Right lobe of liver (tissue), 6 donors: ENCODE results near the gene BLMH. TPM values are rescaled to one million over a fixed set of nuclear protein-coding genes. Genes with fewer than 3 reads are reported as not detected.

Source experiments
- ATAC-seq, 4 donors: fragments of 200-7000 bp; cut with Tn5 transposase; one replicate each; pipeline ENCODE4 v1.9.1; 2020; ENCODE audit warnings: mild to moderate bottlenecking in 4 of 4, moderate library complexity in 4 of 4
- DNase-seq, 3 donors: peaks; one replicate each; pipeline ENCODE4 v3.0.0-alpha.2; 2020
- H3K27ac ChIP-seq, 3 donors: fragments of 200-600 bp; one replicate each; pipeline ENCODE4 v1.8.0; 2022
- H3K27me3 ChIP-seq, 2 donors: fragments of 200-600 bp; one replicate each; pipeline ENCODE4 v1.8.0; 2022
- H3K36me3 ChIP-seq, 4 donors: fragments of 200-600 bp; sonication (generic) in 1 of 4; one replicate each; pipeline versions ENCODE4 v1.5.1 to v1.8.0; 2017 to 2022; ENCODE audit warnings: control low read depth in 1 of 4
- H3K4me1 ChIP-seq, 4 donors: fragments of 200-600 bp; sonication (generic) in 1 of 4; one replicate each; pipeline versions ENCODE4 v1.5.1 to v1.8.0; 2017 to 2022; ENCODE audit warnings: control low read depth in 1 of 4
- H3K4me3 ChIP-seq, 3 donors: fragments of 200-600 bp; one replicate each; pipeline ENCODE4 v1.8.0; 2022
- H3K9me3 ChIP-seq, 4 donors: fragments of 200-600 bp; sonication (generic) in 1 of 4; one replicate each; pipeline versions ENCODE4 v1.5.1 to v1.8.0; 2017 to 2022; ENCODE audit warnings: control low read depth in 1 of 4
- POLR2A ChIP-seq: fragments of 450-650 bp; IDR thresholded peaks from one replicate; pipeline ENCODE4 v1.6.1; 2017; ENCODE audit warnings: antibody characterized with exemption, mild to moderate bottlenecking
- WGBS: methylation state at CpG from one replicate; pipeline ENCODE4 v1.1.6; 2018; ENCODE audit warnings: low coverage, low lambda C conversion rate; ENCODE audit not compliant: insufficient coverage; ENCODE audit errors: missing lambda C conversion rate; 5-methylcytosine and 5-hydroxymethylcytosine counted together
- intact Hi-C, 2 donors: fragments of 100-400 bp; cut with DNase I; formaldehyde crosslinking; loops; one replicate each; pipeline versions ENCODE4 v1.11.2 to v1.14.1; 2022
- total RNA-seq, 6 experiments: library from RNA; depleted of rRNA in 2 of 6; stranded (reverse); fragments of >200 nt in 2 of 6; fragmentation: NEBNext Ultra II Directional in 3 of 6; extraction: Animal tissue kit (Norgen Biotek cat#: 25700) in 3 of 6; gene quantifications; one replicate each; pipeline versions ENCODE4 v1.1.0 to v1.2.4, GENCODE V29; 2016 to 2023
- TF ChIP-seq, protein P1 (sequence below), 4 donors: fragments of 200-600 bp in 3 of 4; fragments of 450-650 bp in 1 of 4; IDR thresholded peaks; one replicate each; pipeline versions ENCODE4 v1.5.1 to v1.8.0; 2016 to 2022; ENCODE audit warnings: antibody characterized with exemption in 4 of 4, mild to moderate bottlenecking in 2 of 4
- donor health status: DM: no; HTN: yes; CAD: no.
- donor health status: DM: no; HTN: no; CAD: no.
- donor health status: DM: no; HTN: no; CAD: no.
- donor health status: DM: no; HTN: yes; CAD: no.
- donor health status: DM: no; HTN: yes; CAD: no.

BLMH gene
- total RNA-seq, 6 experiments from 2014 or later = 7.0 to 9.2 (median 7.3) TPM

DNA sequence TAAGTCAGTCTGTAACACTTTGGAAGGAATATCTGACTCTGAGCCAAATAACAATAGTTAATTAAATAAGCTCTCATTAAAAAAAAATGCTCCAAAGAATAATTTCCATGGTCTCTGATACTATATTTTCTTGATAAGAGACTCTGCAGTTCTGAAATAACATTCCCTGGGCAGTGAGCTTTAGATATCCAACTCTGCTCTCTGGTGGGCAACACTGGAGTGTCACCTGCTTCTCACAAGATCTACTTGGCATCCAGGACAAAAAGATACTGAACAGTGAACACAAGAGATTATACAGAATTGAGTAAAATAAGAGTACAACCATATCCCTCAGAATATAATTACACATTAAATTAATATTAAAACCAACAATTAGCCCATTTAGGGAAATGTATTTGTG is 13.7 kb downstream of the BLMH start:
- TF ChIP-seq, protein P1, sequence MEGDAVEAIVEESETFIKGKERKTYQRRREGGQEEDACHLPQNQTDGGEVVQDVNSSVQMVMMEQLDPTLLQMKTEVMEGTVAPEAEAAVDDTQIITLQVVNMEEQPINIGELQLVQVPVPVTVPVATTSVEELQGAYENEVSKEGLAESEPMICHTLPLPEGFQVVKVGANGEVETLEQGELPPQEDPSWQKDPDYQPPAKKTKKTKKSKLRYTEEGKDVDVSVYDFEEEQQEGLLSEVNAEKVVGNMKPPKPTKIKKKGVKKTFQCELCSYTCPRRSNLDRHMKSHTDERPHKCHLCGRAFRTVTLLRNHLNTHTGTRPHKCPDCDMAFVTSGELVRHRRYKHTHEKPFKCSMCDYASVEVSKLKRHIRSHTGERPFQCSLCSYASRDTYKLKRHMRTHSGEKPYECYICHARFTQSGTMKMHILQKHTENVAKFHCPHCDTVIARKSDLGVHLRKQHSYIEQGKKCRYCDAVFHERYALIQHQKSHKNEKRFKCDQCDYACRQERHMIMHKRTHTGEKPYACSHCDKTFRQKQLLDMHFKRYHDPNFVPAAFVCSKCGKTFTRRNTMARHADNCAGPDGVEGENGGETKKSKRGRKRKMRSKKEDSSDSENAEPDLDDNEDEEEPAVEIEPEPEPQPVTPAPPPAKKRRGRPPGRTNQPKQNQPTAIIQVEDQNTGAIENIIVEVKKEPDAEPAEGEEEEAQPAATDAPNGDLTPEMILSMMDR (IDR thresholded peaks at IDR 0.05) = peak; percentile 42 to 73 (median 70)
- no peak for TF ChIP-seq POLR2A
- Histone ChIP-seq H3K4me3 (no peak overlapping the region), H3K27ac (no peak overlapping the region), H3K27me3 (no peaks in the 10 kb centered on the region), H3K36me3 (peaks cover 0 to 5% (median 2%) of the 10 kb centered on the region in 4 donors), H3K9me3 (no peaks in the 10 kb centered on the region), H3K4me1 (no peaks in the 10 kb centered on the region)
- intact Hi-C loops = loop anchor here in 1 of 2 donors (10.0 kb wide), 1 partner anchor 153 kb away; no protein-coding TSS in a partner anchor
- peak in 1 of 3 donors; percentile 50 for DNase-seq
- peak; percentile 76 to 92 (median 88) for ATAC-seq

- intact Hi-C loops = loop anchor here in 1 of 2 donors (10.0 kb wide), 1 partner anchor 151 kb away; no protein-coding TSS in a partner anchor
Observed at GRCh38 chr17:30275911-30276310, 15.8 kb downstream of the BLMH start.

GRCh38 chr17:30274887-30275286 is 16.9 kb downstream of the BLMH start:
- ATAC-seq = no peak
- Histone ChIP-seq H3K4me1 (no peaks in the 10 kb centered on the region), H3K27me3 (no peaks in the 10 kb centered on the region), H3K4me3 (no peak overlapping the region), H3K27ac (no peak overlapping the region), H3K36me3 (peaks cover 0 to 18% (median 2%) of the 10 kb centered on the region in 4 donors), H3K9me3 (no peaks in the 10 kb centered on the region)
- intact Hi-C loops = loop anchor here in 1 of 2 donors (10.0 kb wide), 1 partner anchor 150 kb away; no protein-coding TSS in a partner anchor
- TF ChIP-seq, protein P1 (IDR thresholded peaks at IDR 0.05) = no peak
- no peak for TF ChIP-seq POLR2A
- DNase-seq = no peak
- WGBS = 89% methylated on average over 3 of the region's 3 CpGs

More at GRCh38 chr17:30275911-30276310, 15.8 kb downstream of the BLMH start:
- H3K27ac ChIP-seq = no peak overlapping the region
- no peaks in the 10 kb centered on the region for H3K4me1 ChIP-seq
- H3K27me3 ChIP-seq = no peaks in the 10 kb centered on the region
- ATAC-seq = no peak
- 86% methylated on average over 2 of the region's 2 CpGs for WGBS
- no peak overlapping the region for H3K4me3 ChIP-seq
- H3K36me3 ChIP-seq = peaks cover 0 to 13% (median 2%) of the 10 kb centered on the region in 4 donors
- no peak for DNase-seq
- H3K9me3 ChIP-seq = no peaks in the 10 kb centered on the region
- TF ChIP-seq, protein P1 (IDR thresholded peaks at IDR 0.05) = no peak
- TF ChIP-seq POLR2A = no peak

GRCh38 chr17:30273373-30273772 is 18.4 kb downstream of the BLMH start:
- TF ChIP-seq POLR2A = no peak
- TF ChIP-seq, protein P1 (IDR thresholded peaks at IDR 0.05) = no peak
- Histone ChIP-seq H3K9me3 (no peaks in the 10 kb centered on the region), H3K27ac (no peak overlapping the region), H3K36me3 (peaks cover 0 to 18% (median under 1%) of the 10 kb centered on the region in 4 donors), H3K4me1 (no peaks in the 10 kb centered on the region), H3K27me3 (no peaks in the 10 kb centered on the region), H3K4me3 (no peak overlapping the region)
- intact Hi-C loops = loop anchor here in 1 of 2 donors (10.0 kb wide), 1 partner anchor 149 kb away; no protein-coding TSS in a partner anchor
- 92% methylated on average over 6 of the region's 6 CpGs for WGBS
- ATAC-seq = no peak
- no peak for DNase-seq
